Activated T-cell treated with anti-CD3 and anti-CD28 coated beads, Interleukin-2, amount 50 U/mL, for 48 hours (primary cell): ENCODE measurements around the gene TMA7.
A peak's percentile ranks its signal among the peaks of the same experiment; 100 is the strongest.

Source experiments
- DNase-seq, 2 experiments: peaks; one replicate each; pipeline ENCODE4 v3.0.0-alpha.2; 2020

The TMA7 gene

GRCh38 chr3:48423883-48424695, 16.0 kb upstream of the TMA7 start:
- no peak for DNase-seq

GRCh38 chr3:48425281-48425812, 14.7 kb upstream of the TMA7 start:
- DNase-seq = no peak

- DNase-seq = no peak
Measured at GRCh38 chr3:48426401-48426909, 13.6 kb upstream of the TMA7 start.

- DNase-seq = no peak
Measured at GRCh38 chr3:48426944-48427629, 13.0 kb upstream of the TMA7 start.

GRCh38 chr3:48427630-48427962, 12.5 kb upstream of the TMA7 start:
- no peak for DNase-seq

- DNase-seq = no peak
Measured at GRCh38 chr3:48428088-48428571, 11.9 kb upstream of the TMA7 start.

GRCh38 chr3:48428572-48429316, 11.3 kb upstream of the TMA7 start:
- DNase-seq = peak in 1 of 2 experiments; percentile 41

- DNase-seq = peak; percentile 65 to 72
Measured at GRCh38 chr3:48429317-48429959, 10.6 kb upstream of the TMA7 start.

GRCh38 chr3:48429960-48430707, 9.9 kb upstream of the TMA7 start, which contains the start of gene PLXNB1:
PLXNB1 (minus strand) TSS chr3:48430086; CDS start chr3:48424611, 5,475 bp downstream.
- no peak for DNase-seq

- no peak for DNase-seq
Measured at GRCh38 chr3:48430708-48431101, 9.4 kb upstream of the TMA7 start.

GRCh38 chr3:48431224-48432029, 8.6 kb upstream of the TMA7 start:
- no peak for DNase-seq

- DNase-seq = no peak
Measured at GRCh38 chr3:48432411-48433371, 7.4 kb upstream of the TMA7 start.

GRCh38 chr3:48433472-48434118, 6.5 kb upstream of the TMA7 start:
- no peak for DNase-seq

GRCh38 chr3:48434591-48435222, 5.3 kb upstream of the TMA7 start:
- no peak for DNase-seq

- no peak for DNase-seq
Measured at GRCh38 chr3:48435223-48435595, 4.8 kb upstream of the TMA7 start.

- DNase-seq = peak; percentile 91
Measured at GRCh38 chr3:48435774-48436476, 4.1 kb upstream of the TMA7 start.

GRCh38 chr3:48436477-48436787, 3.6 kb upstream of the TMA7 start:
- no peak for DNase-seq

- no peak for DNase-seq
Measured at GRCh38 chr3:48436855-48437254, 3.2 kb upstream of the TMA7 start.
